Measurements from ENCODE around the gene TMEM54.

DNA sequence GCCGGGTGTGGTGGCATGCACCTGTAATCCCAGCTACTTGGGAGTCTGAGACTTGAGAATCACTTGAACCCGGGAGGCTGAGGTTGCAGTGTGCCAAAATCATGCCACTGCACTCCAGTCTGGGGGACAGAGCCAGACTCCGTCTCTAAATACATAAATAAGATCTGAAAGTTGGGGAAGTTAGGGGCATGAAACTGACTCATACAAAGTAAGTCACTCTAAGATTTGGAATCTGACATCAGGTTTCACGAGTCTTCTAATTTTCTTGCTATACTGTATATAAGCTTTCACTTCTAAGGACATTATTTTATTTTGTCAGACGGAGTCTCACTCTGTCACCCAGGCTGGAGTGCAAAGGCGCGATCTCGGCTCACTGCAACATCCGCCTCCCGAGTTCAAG is 33.3 kb upstream of the TMEM54 start:
- TF ChIP-seq, protein P1, sequence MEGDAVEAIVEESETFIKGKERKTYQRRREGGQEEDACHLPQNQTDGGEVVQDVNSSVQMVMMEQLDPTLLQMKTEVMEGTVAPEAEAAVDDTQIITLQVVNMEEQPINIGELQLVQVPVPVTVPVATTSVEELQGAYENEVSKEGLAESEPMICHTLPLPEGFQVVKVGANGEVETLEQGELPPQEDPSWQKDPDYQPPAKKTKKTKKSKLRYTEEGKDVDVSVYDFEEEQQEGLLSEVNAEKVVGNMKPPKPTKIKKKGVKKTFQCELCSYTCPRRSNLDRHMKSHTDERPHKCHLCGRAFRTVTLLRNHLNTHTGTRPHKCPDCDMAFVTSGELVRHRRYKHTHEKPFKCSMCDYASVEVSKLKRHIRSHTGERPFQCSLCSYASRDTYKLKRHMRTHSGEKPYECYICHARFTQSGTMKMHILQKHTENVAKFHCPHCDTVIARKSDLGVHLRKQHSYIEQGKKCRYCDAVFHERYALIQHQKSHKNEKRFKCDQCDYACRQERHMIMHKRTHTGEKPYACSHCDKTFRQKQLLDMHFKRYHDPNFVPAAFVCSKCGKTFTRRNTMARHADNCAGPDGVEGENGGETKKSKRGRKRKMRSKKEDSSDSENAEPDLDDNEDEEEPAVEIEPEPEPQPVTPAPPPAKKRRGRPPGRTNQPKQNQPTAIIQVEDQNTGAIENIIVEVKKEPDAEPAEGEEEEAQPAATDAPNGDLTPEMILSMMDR (IDR thresholded peaks at IDR 0.05), result no peak
- no peak for TF ChIP-seq POLR2A (IDR thresholded peaks at IDR 0.05)

All from transverse colon (tissue), 3 donors.